ENCODE results near the gene SIX3. TPM values are rescaled to one million over a fixed set of nuclear protein-coding genes. Genes with fewer than 3 reads are reported as not detected.
A peak's percentile ranks its signal among the peaks of the same experiment; 100 is the strongest.

Gene SIX3
- total and polyA plus RNA-seq, 2 of the 4 experiments (the other 2 are of a cell fraction) = not detected

GRCh38 chr2:44954889-44955592, 13.5 kb downstream of the SIX3 start (continued):
- TF ChIP-seq MAFK (IDR thresholded peaks at IDR 0.05; ENCODE audit: low read depth, low read length) = no peak

GRCh38 chr2:44955593-44956392, 14.3 kb downstream of the SIX3 start:
- ChIA-PET CTCF (interaction anchor here (0.5 to 2.2 kb wide), 9 partner anchors 395 to 912 kb away, joined by 3 to 21 read pairs (median 4); no protein-coding TSS in a partner anchor), POLR2A (ENCODE audit: unreplicated experiment) (no interaction called here)
- Histone ChIP-seq H3K4me1 (ENCODE audit: control insufficient read depth, insufficient read depth, low read length) (no peaks in the 10 kb centered on the region), H3K27ac (ENCODE audit: insufficient read depth, low read length) (no peak overlapping the region), H3K23ac (ENCODE audit: low read depth, low read length) (no peak overlapping the region), H2AK9ac (replicated peaks; ENCODE audit: low read depth, low read length, poor library complexity) (peak overlapping the region; percentile 79), H3K56ac (ENCODE audit: extremely low read depth, insufficient read depth, low read length) (no peak overlapping the region), H3K9me1 (ENCODE audit: insufficient read depth, low read length) (peaks cover 6% of the 10 kb centered on the region; the same call in 1 of the 2 replicates), H4K5ac (ENCODE audit: low read depth, low read length) (no peak overlapping the region), H2BK120ac (ENCODE audit: low read depth, low read length) (no peak overlapping the region), H2BK5ac (ENCODE audit: low read depth, low read length, poor library complexity, severe bottlenecking) (no peak overlapping the region), H3K9ac (ENCODE audit: low read depth, low read length) (no peak overlapping the region), H3K36me3 (ENCODE audit: control insufficient read depth, insufficient read depth, low read length) (no peaks in the 10 kb centered on the region), H2BK15ac (ENCODE audit: low read depth, low read length) (no peak overlapping the region), H2AK5ac (ENCODE audit: low read depth, low read length) (no peak overlapping the region), H2BK20ac (ENCODE audit: low read depth, low read length) (no peak overlapping the region), H3K27me3 (ENCODE audit: control insufficient read depth, insufficient read depth, low read length) (peaks cover 52% of the 10 kb centered on the region), H4K91ac (ENCODE audit: insufficient read depth, low read depth, low read length) (no peak overlapping the region), H3K4ac (ENCODE audit: low read depth, low read length) (no peak overlapping the region), H4K20me1 (ENCODE audit: insufficient read depth, low read length) (peaks cover 5% of the 10 kb centered on the region), H3K14ac (replicated peaks; ENCODE audit: low read depth, low read length) (no peak overlapping the region), H3K79me1 (ENCODE audit: low read depth in 1 of 2, low read length in 2 of 2) (no peaks in the 10 kb centered on the region), H4K8ac (ENCODE audit: low read depth in 2 of 2, low read length in 2 of 2) (no peak overlapping the region), H3K4me3 (ENCODE audit: insufficient read depth, low read depth, low read length) (no peak overlapping the region), H3K9me3 (ENCODE audit: control insufficient read depth, insufficient read depth, low read length) (no peaks in the 10 kb centered on the region), H2AFZ (replicated peaks; ENCODE audit: low read length, poor library complexity) (peak overlapping the region; percentile 79), H3K18ac (ENCODE audit: low read depth, low read length) (no peak overlapping the region), H3K4me2 (ENCODE audit: low read depth, low read length) (no peak overlapping the region; the same call in 1 of the 2 replicates)
- in situ Hi-C loops (cut with MboI; ENCODE audit: low sequenced_read_pairs) = loop anchor here (10.0 to 25.0 kb wide), 2 partner anchors 468 to 561 kb away; no protein-coding TSS in a partner anchor
- DNase-seq (peak; percentile 56), ATAC-seq (ENCODE audit: low read depth) (peak; percentile 78)
- dilution Hi-C loops (cut with HindIII; ENCODE audit: low sequenced_read_pairs, unreplicated experiment) = no loop called here
- WGBS, 2 experiments (ENCODE audit: extremely low coverage in 2 of 2, insufficient read length in 1 of 2) = 3% methylated on average over 11 of the region's 38 CpGs; no CpG with 5 or more reads in 1 of the 2 experiments
- no TSS peak for BruUV-seq (replicated peaks)
- intact Hi-C loops (cut with micrococcal nuclease) = loop anchor here (1.0 to 10.0 kb wide), 5 partner anchors 476 to 911 kb away; no protein-coding TSS in a partner anchor
- no peak for TF ChIP-seq CHD1 (IDR thresholded peaks at IDR 0.05; ENCODE audit: low read depth, low read length)
- no peak for TF ChIP-seq ELK1 (IDR thresholded peaks at IDR 0.05; ENCODE audit: borderline replicate concordance, low read depth, low read length)
- no peak for TF ChIP-seq USF2 (IDR thresholded peaks at IDR 0.05; ENCODE audit: low read depth, low read length)
- peak; percentile 77 for TF ChIP-seq SMC3 (IDR thresholded peaks at IDR 0.05; ENCODE audit: low read depth, low read length)
- TF ChIP-seq FOS (IDR thresholded peaks at IDR 0.05; ENCODE audit: low read depth, low read length) = no peak
- TF ChIP-seq MAFK (IDR thresholded peaks at IDR 0.05; ENCODE audit: low read depth, low read length) = no peak
- TF ChIP-seq RFX5 (IDR thresholded peaks at IDR 0.05; ENCODE audit: low read depth, low read length) = no peak
- TF ChIP-seq MXI1 (IDR thresholded peaks at IDR 0.05; ENCODE audit: borderline replicate concordance, low read depth, low read length) = 0 out of 2 replicates have a peak, but pooled peaks have one; percentile 29
- TF ChIP-seq RCOR1 (IDR thresholded peaks at IDR 0.05; ENCODE audit: insufficient replicate concordance, low read length) = no peak
- TF ChIP-seq BHLHE40 (IDR thresholded peaks at IDR 0.05; ENCODE audit: low read depth, low read length) = no peak
- peak; percentile 89 for TF ChIP-seq RAD21 (IDR thresholded peaks at IDR 0.05; ENCODE audit: low read length)
- no peak for TF ChIP-seq NFE2L2 (IDR thresholded peaks at IDR 0.05; ENCODE audit: low read depth, low read length)
- no peak for TF ChIP-seq POLR2A (IDR thresholded peaks at IDR 0.05; ENCODE audit: low read depth, low read length)
